Brain microvascular endothelial cell (primary cell): ENCODE results near the gene DHRS12.

ENCODE experiments used
- DNase-seq: peaks from one replicate; pipeline ENCODE4 v3.0.0-alpha.2; 2020
- H3K27ac ChIP-seq: fragments of 250-450 bp; sonication (Bioruptor Pico); 2 replicates; pipeline ENCODE4 v1.5.1; 2020; ENCODE audit warnings: mild to moderate bottlenecking, moderate library complexity
- H3K27me3 ChIP-seq: fragments of 250-450 bp; sonication (Bioruptor Pico); replicated peaks from 2 replicates; pipeline ENCODE4 v1.5.1; 2020; ENCODE audit warnings: mild to moderate bottlenecking
- H3K36me3 ChIP-seq: fragments of 250-450 bp; sonication (Bioruptor Pico); replicated peaks from 2 replicates; pipeline ENCODE4 v1.5.1; 2020; ENCODE audit warnings: mild to moderate bottlenecking
- H3K4me3 ChIP-seq: 2 replicates; pipeline ENCODE4 v1.5.1; 2011; ENCODE audit warnings: low read depth, mild to moderate bottlenecking, control low read depth, low read length, moderate library complexity
- in situ Hi-C: cut with HindIII; loops from 2 replicates; pipeline ENCODE4 v1.10.0; 2017; ENCODE audit warnings: low sequenced_read_pairs, low pct_ligation_motif_present
- TF ChIP-seq, protein P1 (sequence below): IDR thresholded peaks from 2 replicates; pipeline ENCODE4 v1.5.1; 2011; ENCODE audit warnings: low read depth, mild to moderate bottlenecking, moderate library complexity, low read length, control low read depth, inconsistent platforms; ENCODE audit errors: missing control alignments

The DHRS12 gene

DNA sequence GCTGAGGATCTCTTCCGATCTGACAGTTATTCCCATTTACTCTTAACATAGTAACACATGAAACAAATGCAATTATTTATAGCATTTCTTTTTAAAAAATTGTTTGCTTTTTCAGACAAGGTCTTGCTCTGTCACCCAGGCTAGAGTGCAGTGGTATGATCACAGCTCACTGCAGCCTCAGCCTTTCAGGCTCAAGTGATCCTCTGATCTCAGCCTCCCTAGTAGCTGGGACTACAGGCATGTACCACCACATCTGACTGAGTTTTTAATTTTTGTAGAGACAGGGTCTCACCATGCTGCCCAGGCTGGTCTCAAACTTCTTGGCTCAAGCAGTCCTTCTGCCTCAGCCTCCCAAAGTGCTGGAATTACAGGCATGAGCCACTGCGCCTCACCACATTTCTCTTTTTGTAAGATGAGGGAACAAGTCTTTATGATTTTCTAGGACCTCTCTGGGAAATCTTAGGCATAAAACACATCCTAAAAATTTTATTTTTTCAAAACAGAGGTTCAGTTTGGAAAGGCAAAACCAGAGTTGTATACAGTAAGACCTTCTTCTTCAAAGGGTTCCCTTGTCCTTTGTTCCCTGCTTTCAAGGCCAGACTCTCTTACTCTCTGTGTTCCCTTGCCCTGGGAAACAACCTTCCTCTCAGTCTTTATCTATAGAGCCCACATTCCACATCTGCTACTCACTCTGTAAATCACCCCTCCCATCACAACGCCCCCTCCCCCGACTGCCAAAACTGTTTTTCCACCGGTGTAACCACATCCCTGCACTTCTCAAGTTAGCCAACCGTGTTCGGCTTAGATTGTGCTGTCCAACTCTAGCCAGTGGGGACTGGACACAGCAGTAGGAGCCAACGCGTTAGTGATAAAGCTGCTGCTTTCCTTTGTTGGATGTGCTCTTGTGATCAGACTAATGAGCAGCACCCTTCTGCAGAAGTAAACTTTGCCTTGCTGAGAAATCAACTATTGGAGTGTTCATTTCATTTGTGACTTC, 56.2 kb downstream of the DHRS12 start:
- Histone ChIP-seq H3K36me3 (peaks cover 3% of the 10 kb centered on the region), H3K27ac (no peak overlapping the region), H3K27me3 (no peaks in the 10 kb centered on the region), H3K4me3 (no peak overlapping the region)
- TF ChIP-seq, protein P1, sequence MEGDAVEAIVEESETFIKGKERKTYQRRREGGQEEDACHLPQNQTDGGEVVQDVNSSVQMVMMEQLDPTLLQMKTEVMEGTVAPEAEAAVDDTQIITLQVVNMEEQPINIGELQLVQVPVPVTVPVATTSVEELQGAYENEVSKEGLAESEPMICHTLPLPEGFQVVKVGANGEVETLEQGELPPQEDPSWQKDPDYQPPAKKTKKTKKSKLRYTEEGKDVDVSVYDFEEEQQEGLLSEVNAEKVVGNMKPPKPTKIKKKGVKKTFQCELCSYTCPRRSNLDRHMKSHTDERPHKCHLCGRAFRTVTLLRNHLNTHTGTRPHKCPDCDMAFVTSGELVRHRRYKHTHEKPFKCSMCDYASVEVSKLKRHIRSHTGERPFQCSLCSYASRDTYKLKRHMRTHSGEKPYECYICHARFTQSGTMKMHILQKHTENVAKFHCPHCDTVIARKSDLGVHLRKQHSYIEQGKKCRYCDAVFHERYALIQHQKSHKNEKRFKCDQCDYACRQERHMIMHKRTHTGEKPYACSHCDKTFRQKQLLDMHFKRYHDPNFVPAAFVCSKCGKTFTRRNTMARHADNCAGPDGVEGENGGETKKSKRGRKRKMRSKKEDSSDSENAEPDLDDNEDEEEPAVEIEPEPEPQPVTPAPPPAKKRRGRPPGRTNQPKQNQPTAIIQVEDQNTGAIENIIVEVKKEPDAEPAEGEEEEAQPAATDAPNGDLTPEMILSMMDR, result no peak
- in situ Hi-C loops, result no loop called here
- no peak for DNase-seq

DNA sequence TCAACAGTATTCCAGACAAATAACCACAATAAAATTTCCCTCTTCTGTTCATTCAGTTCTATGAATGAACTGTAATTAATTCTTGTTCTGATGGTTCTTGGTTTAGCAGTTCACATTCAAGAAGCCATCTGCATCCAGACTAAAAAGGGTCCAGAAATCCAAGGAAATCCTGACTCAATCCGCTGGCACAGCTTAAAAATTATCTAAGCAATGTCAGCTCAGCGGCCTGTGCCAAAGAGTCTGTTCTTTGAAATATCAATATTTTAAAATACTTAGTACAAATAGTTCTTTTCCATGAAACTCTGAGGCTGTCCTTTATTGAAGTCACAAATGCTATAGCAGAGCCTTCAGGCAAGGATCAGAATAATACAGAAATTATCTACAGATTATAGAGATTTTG, 57.2 kb downstream of the DHRS12 start:
- DNase-seq, result no peak
- in situ Hi-C loops, result no loop called here
- Histone ChIP-seq H3K27me3 (no peaks in the 10 kb centered on the region), H3K27ac (no peak overlapping the region), H3K4me3 (no peak overlapping the region), H3K36me3 (peaks cover 3% of the 10 kb centered on the region)
- TF ChIP-seq, protein P1, result no peak

GRCh38 chr13:51745243-51745642, 58.7 kb downstream of the DHRS12 start:
- in situ Hi-C loops, result no loop called here
- DNase-seq, result no peak
- Histone ChIP-seq H3K27ac (no peak overlapping the region), H3K36me3 (peaks cover 3% of the 10 kb centered on the region), H3K27me3 (no peaks in the 10 kb centered on the region), H3K4me3 (no peak overlapping the region)
- TF ChIP-seq, protein P1, result no peak

- TF ChIP-seq, protein P1, result no peak
- no peak overlapping the region for H3K27ac ChIP-seq
- H3K4me3 ChIP-seq, result no peak overlapping the region
- H3K27me3 ChIP-seq, result no peaks in the 10 kb centered on the region
- in situ Hi-C loops, result no loop called here
- H3K36me3 ChIP-seq, result peaks cover 5% of the 10 kb centered on the region
- DNase-seq, result no peak
These were observed 61.4 kb downstream of the DHRS12 start for GRCh38 chr13:51742611-51743010.

- Histone ChIP-seq H3K27me3 (no peaks in the 10 kb centered on the region), H3K4me3 (no peak overlapping the region), H3K36me3 (peaks cover 3% of the 10 kb centered on the region), H3K27ac (no peak overlapping the region)
- in situ Hi-C loops, result no loop called here
- no peak for DNase-seq
- TF ChIP-seq, protein P1, result no peak
These were observed 61.9 kb downstream of the DHRS12 start for GRCh38 chr13:51742031-51742430.
